Activated CD8-positive, alpha-beta memory T cell treated with anti-CD3 and anti-CD28 coated beads, Interleukin-2, amount 10 ng/mL, durations not matched to agents 7 days and 5 days (primary cell): ENCODE measurements around the gene PLEKHG7. TPM values are rescaled to one million over a fixed set of nuclear protein-coding genes. Genes with fewer than 3 reads are reported as not detected.
"Not testable (repeated sequence)": the region's sequence is repeated elsewhere in the genome, so short reads cannot be mapped to it uniquely, and the experiment has no call there.

Experiments
- ATAC-seq: fragments of 150-1000 bp; cut with Tn5 transposase; one replicate; pipeline ENCODE4 v1.10.0; 2021; ENCODE audit warnings: moderate library complexity
- CTCF ChIA-PET: fragments of 350-600 bp; sonication (Branson Sonifier 250); formaldehyde crosslinking; loops from one replicate; lab custom pipeline; 2021; ENCODE audit warnings: antibody characterized with exemption; lab: Charles Lee
- DNase-seq: peaks from one replicate; pipeline ENCODE4 v3.0.0-alpha.2; 2020
- H3K27ac Mint-ChIP-seq: one replicate; pipeline ENCODE4 v1.8.0; 2021; ENCODE audit warnings: mild to moderate bottlenecking, mixed read lengths
- H3K27me3 Mint-ChIP-seq: one replicate; pipeline ENCODE4 v1.8.0; 2021; ENCODE audit warnings: mixed read lengths
- H3K36me3 Mint-ChIP-seq: one replicate; pipeline ENCODE4 v1.8.0; 2021; ENCODE audit warnings: mild to moderate bottlenecking, mixed read lengths
- H3K4me1 Mint-ChIP-seq: one replicate; pipeline ENCODE4 v1.8.0; 2021; ENCODE audit warnings: mixed read lengths
- H3K4me3 Mint-ChIP-seq: one replicate; pipeline ENCODE4 v1.8.0; 2021; ENCODE audit warnings: mild to moderate bottlenecking, moderate library complexity, mixed read lengths
- H3K9me3 Mint-ChIP-seq: one replicate; pipeline ENCODE4 v1.8.0; 2022; ENCODE audit warnings: low read depth, mixed read lengths
- total RNA-seq, 2 experiments: library from RNA; stranded (reverse); gene quantifications; one replicate each; pipeline ENCODE4 v1.2.3, GENCODE V29; 2021

PLEKHG7 gene
- total RNA-seq, 2 experiments from 2014 or later: not detected

DNA sequence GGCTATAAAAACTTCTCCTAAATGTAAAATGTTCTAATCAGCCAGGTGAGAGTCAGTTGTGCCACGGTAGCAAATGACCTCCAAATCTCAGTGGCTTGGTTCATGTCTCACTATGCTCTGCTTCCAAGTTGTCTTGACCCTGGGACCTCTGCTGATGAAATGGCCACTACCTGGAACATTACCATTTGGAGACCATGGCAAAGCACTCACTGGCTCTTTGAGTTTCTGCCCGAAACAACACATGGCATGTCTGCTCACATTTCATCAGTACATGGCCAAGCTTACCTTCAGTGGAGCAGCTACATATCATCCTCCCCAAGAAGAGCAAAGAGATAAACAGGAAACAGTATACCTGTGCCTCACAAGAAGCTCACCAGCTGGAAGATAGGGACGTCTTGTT, 40.2 kb downstream of the PLEKHG7 start:
- no peaks in the 10 kb centered on the region for H3K9me3 Mint-ChIP-seq
- H3K27me3 Mint-ChIP-seq: peaks cover 27% of the 10 kb centered on the region
- no peak overlapping the region for H3K27ac Mint-ChIP-seq
- no peak for ATAC-seq
- H3K36me3 Mint-ChIP-seq: no peaks in the 10 kb centered on the region
- no peaks in the 10 kb centered on the region for H3K4me1 Mint-ChIP-seq
- H3K4me3 Mint-ChIP-seq: no peak overlapping the region
- CTCF ChIA-PET: no interaction called here
- no peak for DNase-seq

- Mint-ChIP-seq H3K9me3 (no peaks in the 10 kb centered on the region), H3K4me1 (no peaks in the 10 kb centered on the region), H3K4me3 (no peak overlapping the region), H3K36me3 (no peaks in the 10 kb centered on the region), H3K27ac (no peak overlapping the region), H3K27me3 (peaks cover 10% of the 10 kb centered on the region)
- DNase-seq (no peak), ATAC-seq (no peak)
- CTCF ChIA-PET: no interaction called here
These were observed 43.2 kb downstream of the PLEKHG7 start for GRCh38 chr12:92745856-92746550.

GRCh38 chr12:92747151-92747550, 44.4 kb downstream of the PLEKHG7 start:
- Mint-ChIP-seq H3K27ac (no peak overlapping the region), H3K27me3 (peaks cover 5% of the 10 kb centered on the region), H3K9me3 (no peaks in the 10 kb centered on the region), H3K4me3 (no peak overlapping the region), H3K36me3 (no peaks in the 10 kb centered on the region), H3K4me1 (no peaks in the 10 kb centered on the region)
- no peak for DNase-seq
- no peak for ATAC-seq
- CTCF ChIA-PET: no interaction called here

GRCh38 chr12:92749691-92750090, 46.9 kb downstream of the PLEKHG7 start:
- H3K36me3 Mint-ChIP-seq: not testable (repeated sequence)

DNA sequence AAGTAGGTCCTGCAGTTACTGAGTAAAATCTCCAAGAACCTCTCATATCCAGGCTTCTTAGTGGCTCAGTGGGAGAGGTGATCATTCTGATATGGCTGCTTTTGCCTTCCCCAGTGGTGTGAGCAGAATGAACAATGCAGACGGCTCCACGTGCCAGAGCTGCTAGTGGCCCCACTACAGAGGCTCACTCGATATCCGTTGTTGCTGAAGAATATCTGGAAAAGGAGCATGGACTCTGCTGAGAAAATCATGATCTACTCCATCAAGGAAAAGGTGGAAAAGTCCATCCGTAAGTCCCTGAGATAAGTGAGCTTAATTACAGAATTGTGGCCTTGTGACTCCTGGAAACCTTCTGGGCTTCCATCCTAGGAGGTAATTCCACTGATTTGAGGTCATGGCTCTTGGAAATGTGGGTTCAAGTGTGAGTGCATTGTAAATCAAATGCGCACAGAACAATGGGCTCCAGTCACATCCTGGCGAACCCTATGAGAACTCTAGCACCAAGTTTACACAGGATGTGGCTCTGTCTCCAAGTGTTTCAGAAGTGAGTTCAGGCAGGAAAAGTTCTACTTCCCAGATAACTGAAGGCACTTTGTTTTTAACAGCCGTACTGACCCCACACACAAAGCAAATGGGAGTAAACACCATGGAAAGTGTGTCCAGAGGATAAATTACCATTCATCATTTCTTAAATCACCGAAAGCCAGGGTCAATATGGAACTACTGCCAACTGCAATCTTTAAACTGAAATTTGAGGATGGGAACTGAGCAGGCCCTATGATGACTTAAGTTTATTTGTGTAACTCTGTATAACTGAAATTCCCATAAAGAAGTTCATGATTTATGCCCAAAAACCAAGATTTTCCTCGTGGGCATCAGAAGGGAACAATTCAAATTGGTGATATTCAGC, 51.4 kb downstream of the PLEKHG7 start:
- Mint-ChIP-seq H3K9me3 (no peaks in the 10 kb centered on the region), H3K36me3 (peaks cover 2% of the 10 kb centered on the region), H3K27ac (no peak overlapping the region), H3K4me1 (peaks cover 8% of the 10 kb centered on the region), H3K4me3 (no peak overlapping the region), H3K27me3 (peaks cover 15% of the 10 kb centered on the region)
- CTCF ChIA-PET: no interaction called here
- no peak for DNase-seq
- ATAC-seq: no peak

More at GRCh38 chr12:92749691-92750090, 46.9 kb downstream of the PLEKHG7 start:
- H3K9me3 Mint-ChIP-seq, H3K27me3 Mint-ChIP-seq, ATAC-seq, DNase-seq, H3K27ac Mint-ChIP-seq, H3K4me3 Mint-ChIP-seq, CTCF ChIA-PET, H3K4me1 Mint-ChIP-seq: not testable (repeated sequence)

DNA sequence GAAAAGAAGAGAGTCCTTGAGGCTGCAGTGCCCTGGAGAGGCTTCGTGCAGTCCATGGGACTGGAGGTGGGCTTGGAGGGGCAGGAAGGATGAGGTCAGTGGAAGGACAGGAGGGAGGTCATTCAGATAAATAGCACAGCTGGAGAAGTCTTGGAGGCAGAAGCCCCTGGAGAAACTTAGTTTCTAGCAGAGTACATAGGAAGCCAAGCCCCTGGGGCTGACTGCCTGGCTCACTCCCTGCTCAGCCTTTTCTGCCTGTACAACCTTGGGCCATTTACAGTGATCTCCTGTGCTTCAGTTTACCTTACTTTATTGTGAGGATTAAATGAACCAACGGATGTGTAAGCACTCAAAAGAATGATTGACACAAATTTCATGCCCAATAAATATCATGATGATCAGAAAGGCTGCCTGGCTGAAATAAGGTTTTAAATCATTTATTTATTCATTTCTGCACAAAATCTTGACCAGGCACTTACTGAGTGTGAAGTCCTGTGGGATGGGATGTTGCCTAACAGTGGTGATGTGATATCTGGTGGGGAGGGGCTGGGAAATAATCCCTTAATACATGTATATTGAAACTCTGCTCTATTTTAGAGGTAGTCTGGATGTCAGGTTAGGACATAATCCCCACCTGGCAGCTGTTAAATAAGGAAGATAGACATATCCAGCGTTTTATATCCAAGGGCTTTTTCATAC, 54.3 kb downstream of the PLEKHG7 start:
- H3K36me3 Mint-ChIP-seq: peaks cover 2% of the 10 kb centered on the region
- ATAC-seq (no peak), DNase-seq (no peak)
- peaks cover 15% of the 10 kb centered on the region for H3K27me3 Mint-ChIP-seq
- no peak overlapping the region for H3K27ac Mint-ChIP-seq
- H3K4me3 Mint-ChIP-seq: no peak overlapping the region
- CTCF ChIA-PET: no interaction called here
- H3K9me3 Mint-ChIP-seq: no peaks in the 10 kb centered on the region
- peaks cover 8% of the 10 kb centered on the region for H3K4me1 Mint-ChIP-seq

DNA sequence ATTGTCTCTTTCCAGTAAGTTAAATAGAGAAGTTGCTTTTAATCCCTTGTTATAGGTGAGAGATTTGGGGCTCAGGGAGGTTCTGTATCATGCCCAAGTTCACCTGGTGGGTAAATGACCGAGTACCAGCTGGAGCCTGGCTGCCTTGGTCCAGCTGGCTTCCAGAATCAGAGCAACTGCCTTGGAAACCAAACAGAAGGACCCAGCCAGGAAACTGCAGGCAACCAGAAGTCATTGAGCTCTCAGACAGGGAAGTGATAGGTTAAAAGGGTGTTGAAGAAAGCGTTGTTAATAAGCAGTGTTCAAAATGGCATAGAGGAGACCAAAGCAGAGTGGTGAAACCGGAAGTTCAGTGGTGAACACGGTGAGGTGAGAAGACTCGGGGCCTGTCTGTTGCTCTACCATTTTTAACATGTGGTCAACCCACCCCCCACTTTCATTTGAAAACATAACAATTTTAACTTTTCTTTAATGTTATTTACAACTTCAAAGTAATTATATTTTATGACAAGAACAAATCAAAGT, 54.9 kb downstream of the PLEKHG7 start:
- CTCF ChIA-PET: no interaction called here
- peaks cover 15% of the 10 kb centered on the region for H3K27me3 Mint-ChIP-seq
- no peak overlapping the region for H3K27ac Mint-ChIP-seq
- no peak for ATAC-seq
- DNase-seq: no peak
- H3K4me3 Mint-ChIP-seq: no peak overlapping the region
- peaks cover 8% of the 10 kb centered on the region for H3K4me1 Mint-ChIP-seq
- peaks cover 2% of the 10 kb centered on the region for H3K36me3 Mint-ChIP-seq
- H3K9me3 Mint-ChIP-seq: no peaks in the 10 kb centered on the region

DNA sequence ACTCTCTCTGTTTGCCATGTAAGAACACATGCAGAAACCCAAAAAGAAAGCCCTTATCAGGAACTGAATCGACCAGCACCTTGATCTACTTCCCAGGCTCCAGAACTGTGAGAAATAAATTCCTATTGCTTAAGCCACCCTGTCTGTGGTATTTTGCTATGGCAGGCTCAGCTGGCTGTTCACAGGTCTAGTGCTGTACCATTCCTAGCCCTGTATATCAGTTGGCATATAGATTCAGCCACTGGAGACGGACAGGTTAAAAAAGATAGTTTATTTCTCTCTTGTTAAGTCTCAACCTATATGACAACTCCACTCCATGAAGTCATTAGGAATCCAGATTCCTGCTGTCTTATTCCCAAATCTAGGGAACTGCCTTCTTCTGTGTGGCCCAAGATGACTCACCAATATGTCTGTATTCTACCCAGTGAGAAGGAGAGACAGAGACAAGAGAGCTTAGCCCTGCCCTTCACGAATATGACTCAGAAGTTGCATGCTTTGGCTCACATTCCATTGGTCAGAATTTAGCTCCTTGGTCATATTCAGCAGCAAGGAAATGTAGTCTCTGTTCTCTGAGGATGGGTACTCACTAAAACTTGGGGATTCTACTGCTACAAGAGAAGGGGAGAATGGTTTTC, 57.0 kb downstream of the PLEKHG7 start:
- Mint-ChIP-seq H3K36me3 (peaks cover 2% of the 10 kb centered on the region), H3K4me1 (peaks cover 8% of the 10 kb centered on the region), H3K4me3 (no peak overlapping the region), H3K27ac (no peak overlapping the region), H3K9me3 (no peaks in the 10 kb centered on the region), H3K27me3 (peaks cover 18% of the 10 kb centered on the region)
- CTCF ChIA-PET: interaction anchor here (0.6 kb wide), 1 partner anchor 563 kb away, joined by 3 read pairs; no protein-coding TSS in a partner anchor
- no peak for DNase-seq
- ATAC-seq: no peak

DNA sequence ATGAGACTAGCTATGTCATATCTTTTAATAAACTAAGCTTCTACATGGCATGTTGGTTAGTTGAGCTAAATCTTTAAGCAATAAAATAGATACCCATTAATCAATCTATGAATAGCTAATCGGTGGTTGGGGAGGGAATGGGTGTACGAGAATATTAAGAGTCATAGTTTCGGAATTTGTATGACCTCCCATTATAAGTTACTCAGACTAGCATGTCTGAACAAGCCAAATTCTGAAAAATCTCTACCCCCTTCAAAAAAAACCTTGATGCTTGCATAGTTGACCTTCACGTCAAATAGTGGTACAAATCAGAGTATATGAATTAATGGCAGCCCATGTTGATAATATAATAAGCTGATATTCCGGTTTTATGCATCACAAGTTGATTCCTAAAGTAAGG, 60.0 kb downstream of the PLEKHG7 start:
- Mint-ChIP-seq H3K27ac (no peak overlapping the region), H3K27me3 (peaks cover 10% of the 10 kb centered on the region)
- CTCF ChIA-PET: interaction anchor here (1.2 kb wide), 1 partner anchor 335 kb away, joined by 3 read pairs; no protein-coding TSS in a partner anchor

DNA sequence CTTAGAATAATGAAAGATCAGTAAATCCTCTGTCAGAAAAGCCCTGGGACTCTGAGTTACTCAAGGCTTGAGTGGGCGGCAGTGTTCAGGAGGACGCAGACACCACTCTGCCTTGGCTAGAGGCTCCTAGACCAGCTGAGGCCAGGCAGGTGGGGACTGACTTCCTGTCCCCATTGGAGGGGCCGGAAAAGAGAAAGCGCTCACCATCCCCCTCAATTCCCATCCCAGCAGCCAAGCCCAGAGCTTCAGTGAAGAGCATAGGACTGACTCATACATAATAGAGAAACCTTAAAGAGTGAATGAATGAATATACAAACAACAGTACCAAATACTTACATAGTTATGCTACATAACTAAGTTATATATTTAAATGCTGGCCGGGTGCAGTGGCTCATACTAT, 62.0 kb downstream of the PLEKHG7 start:
- Mint-ChIP-seq H3K9me3 (no peaks in the 10 kb centered on the region), H3K36me3 (no peaks in the 10 kb centered on the region), H3K27me3 (peaks cover 3% of the 10 kb centered on the region), H3K4me3 (no peak overlapping the region), H3K27ac (no peak overlapping the region), H3K4me1 (peaks cover 10% of the 10 kb centered on the region)
- CTCF ChIA-PET: interaction anchor here (0.6 kb wide), 1 partner anchor 753 kb away, joined by 3 read pairs; no protein-coding TSS in a partner anchor
- ATAC-seq: no peak
- DNase-seq: no peak

More for the DNA sequence above, 60.0 kb downstream of the PLEKHG7 start:
- Mint-ChIP-seq H3K4me3 (no peak overlapping the region), H3K36me3 (peaks cover 2% of the 10 kb centered on the region), H3K9me3 (no peaks in the 10 kb centered on the region), H3K4me1 (peaks cover 5% of the 10 kb centered on the region)
- DNase-seq (no peak), ATAC-seq (no peak)

DNA sequence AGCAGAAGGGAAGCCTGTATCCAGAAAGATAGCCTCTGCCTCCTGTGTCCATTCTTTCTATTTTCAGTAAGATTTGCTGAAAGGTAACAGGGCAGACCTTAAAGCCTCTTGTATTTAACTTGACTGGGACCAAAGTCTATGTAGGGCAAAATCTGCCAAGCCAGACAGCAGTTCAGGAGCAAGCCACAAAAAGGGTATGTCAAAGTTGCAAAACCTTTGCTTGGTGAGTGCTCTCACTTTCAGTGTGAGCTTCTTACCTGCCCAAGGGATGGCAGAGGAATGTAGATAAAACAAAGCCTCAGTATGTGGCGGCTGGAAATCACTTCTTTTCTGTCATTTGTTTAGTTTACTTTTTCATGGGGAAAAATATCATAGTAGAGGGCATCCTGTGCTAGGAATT, 63.1 kb downstream of the PLEKHG7 start:
- no peak overlapping the region for H3K27ac Mint-ChIP-seq

GRCh38 chr12:92769124-92769901, 66.5 kb downstream of the PLEKHG7 start:
- no peak for ATAC-seq
- H3K9me3 Mint-ChIP-seq: no peaks in the 10 kb centered on the region
- CTCF ChIA-PET: interaction anchor here (1.0 to 2.0 kb wide), 3 partner anchors 16 to 628 kb away, joined by 3 to 8 read pairs (median 4); no protein-coding TSS in a partner anchor

More for the DNA sequence above, 63.1 kb downstream of the PLEKHG7 start:
- CTCF ChIA-PET: no interaction called here
- no peaks in the 10 kb centered on the region for H3K9me3 Mint-ChIP-seq
- no peaks in the 10 kb centered on the region for H3K36me3 Mint-ChIP-seq
- H3K4me3 Mint-ChIP-seq: no peak overlapping the region
- H3K4me1 Mint-ChIP-seq: peaks cover 12% of the 10 kb centered on the region
- peaks cover 3% of the 10 kb centered on the region for H3K27me3 Mint-ChIP-seq
- DNase-seq (no peak), ATAC-seq (no peak)

More at GRCh38 chr12:92769124-92769901, 66.5 kb downstream of the PLEKHG7 start:
- H3K4me3 Mint-ChIP-seq: no peak overlapping the region
- H3K27me3 Mint-ChIP-seq: no peaks in the 10 kb centered on the region
- DNase-seq: no peak
- H3K4me1 Mint-ChIP-seq: peaks cover 14% of the 10 kb centered on the region
- no peaks in the 10 kb centered on the region for H3K36me3 Mint-ChIP-seq
- peak overlapping the region; percentile 56 for H3K27ac Mint-ChIP-seq
